Activated effector memory CD4-positive, alpha-beta T cell treated with Interleukin-2 at 50 U/mL for 16 hours (primary cell): ENCODE results near the gene CYP2R1.
"Not testable (repeated sequence)": the region's sequence is repeated elsewhere in the genome, so short reads cannot be mapped to it uniquely, and the experiment has no call there.

ENCODE experiments used
- DNase-seq: peaks from one replicate; pipeline ENCODE4 v3.0.0-alpha.2; 2020

The CYP2R1 gene

GRCh38 chr11:14891143-14892035, 642 bp downstream of the CYP2R1 start:
- DNase-seq, result peak; percentile 83

DNA sequence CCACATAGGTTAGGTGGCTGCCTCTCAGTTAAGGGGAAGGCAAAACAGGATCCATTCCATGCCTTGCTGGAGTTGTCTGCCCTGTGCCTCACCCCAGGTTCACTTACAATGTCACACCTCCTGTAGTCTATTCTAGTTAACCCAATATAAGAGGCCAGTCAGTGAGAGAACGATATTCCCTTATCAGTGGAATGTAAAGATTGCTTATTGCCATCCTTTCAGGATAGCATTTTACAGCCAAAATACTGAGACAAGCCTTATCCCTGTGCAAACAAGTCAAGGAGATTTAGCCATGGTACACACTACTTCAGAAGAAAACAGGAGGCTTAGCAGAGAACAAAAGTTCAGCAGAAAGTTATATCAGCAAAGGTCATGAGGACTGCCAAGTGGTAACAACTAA, 5.5 kb downstream of the CYP2R1 start:
- DNase-seq, result no peak

GRCh38 chr11:14884667-14885273, 7.3 kb downstream of the CYP2R1 start:
- DNase-seq, result no peak

DNA sequence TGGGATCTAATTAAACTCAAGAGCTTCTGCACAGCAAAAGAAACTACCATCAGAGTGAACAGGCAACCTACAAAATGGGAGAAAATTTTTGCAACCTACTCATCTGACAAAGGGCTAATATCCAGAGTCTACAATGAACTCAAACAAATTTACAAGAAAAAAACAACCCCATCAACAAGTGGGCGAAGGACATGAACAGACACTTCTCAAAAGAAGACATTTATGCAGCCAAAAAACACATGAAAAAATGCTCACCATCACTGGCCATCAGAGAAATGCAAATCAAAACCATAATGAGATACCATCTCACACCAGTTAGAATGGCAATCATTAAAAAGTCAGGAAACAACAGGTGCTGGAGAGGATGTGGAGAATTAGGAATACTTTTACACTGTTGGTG, 8.3 kb downstream of the CYP2R1 start:
- DNase-seq, result not testable (repeated sequence)

DNA sequence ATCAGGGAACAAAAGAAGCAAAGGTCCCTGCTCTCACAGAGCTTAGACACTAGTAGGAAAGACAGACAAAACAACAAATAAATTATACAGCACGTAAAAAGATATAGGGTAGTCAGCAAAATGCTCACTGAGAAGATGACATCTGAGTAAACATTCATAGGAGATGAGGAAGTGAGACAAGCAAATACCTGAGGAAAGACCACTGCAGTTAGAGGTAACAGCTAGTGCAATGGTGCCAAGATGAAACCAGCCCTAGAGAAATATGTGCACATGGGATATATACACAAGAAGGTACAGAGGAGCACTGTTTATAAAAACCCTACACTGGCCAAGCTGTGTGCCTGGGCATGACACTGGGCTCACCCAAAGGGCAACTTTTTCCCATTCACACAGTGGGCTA, 9.8 kb downstream of the CYP2R1 start:
- DNase-seq, result no peak

DNA sequence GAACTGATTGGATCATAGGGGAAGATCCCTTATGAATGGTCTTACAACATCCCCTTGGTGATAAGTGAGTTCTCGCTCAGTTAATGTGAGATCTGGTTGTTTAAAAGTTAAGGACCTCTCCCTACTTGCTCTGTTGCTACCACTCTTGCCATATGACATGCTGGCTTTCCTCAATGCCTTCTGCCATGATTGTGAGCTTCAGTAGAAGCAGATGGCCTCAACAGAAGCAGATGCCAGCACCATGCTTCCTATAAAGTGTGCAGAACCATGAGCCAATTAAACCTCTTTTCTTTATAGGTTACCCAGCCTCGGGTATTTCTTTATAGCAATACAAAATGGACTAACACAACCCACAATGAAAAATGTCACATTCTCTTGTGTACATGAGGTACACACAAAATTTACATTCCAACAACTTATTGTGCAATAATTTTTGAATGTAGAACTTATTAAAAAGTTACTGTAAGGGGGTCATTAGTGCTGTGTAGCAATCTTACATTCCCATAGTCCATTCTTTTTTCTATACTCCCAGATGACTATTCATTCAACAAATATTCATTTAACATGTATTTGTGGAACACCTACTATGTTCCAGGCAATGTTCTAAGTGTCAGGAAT, 10.3 kb downstream of the CYP2R1 start:
- DNase-seq, result no peak

GRCh38 chr11:14875163-14875562, 16.9 kb downstream of the CYP2R1 start:
- DNase-seq, result no peak

- no peak for DNase-seq
These were observed 18.4 kb downstream of the CYP2R1 start for GRCh38 chr11:14873632-14874031.

DNA sequence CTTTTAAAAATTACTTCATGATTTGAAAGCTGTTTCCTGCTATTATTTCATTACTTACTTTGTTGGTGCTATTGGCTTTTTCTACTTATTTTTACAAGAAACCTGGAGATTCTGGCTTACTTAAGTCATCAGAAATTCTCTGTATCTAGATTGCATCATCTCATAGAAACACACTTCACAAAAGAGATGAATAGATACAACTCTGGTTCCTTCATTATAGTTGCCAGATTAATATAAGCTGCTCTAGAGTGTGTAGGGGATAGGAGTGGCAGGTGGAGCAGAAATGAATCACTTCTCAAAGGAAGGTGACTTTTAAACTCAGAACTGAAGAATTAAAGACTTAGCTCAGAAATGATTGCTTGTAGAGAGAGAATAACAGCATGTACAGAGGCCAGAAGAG, 20.0 kb downstream of the CYP2R1 start:
- DNase-seq, result no peak

DNA sequence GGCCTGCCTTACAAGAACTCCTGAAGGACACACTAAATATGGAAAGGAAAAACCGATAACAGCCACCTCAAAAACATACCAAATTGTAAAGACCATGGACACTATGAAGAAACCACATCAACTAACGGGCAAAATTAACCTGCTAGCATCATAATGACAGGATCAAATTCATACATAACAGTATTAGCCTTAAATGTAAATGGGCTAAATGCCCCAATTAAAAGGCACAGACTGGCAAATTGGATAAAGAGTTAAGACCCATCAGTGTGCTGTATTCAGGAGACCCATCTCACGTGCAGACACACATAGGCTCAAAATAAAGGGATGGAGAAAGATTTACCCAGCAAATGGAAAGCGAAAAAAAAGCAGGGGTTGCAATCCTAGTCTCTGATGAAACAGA, 28.3 kb downstream of the CYP2R1 start:
- DNase-seq, result not testable (repeated sequence)

- no peak for DNase-seq
These were observed 30.4 kb downstream of the CYP2R1 start for GRCh38 chr11:14861680-14862079.

- no peak for DNase-seq
These were observed 31.5 kb downstream of the CYP2R1 start for GRCh38 chr11:14860511-14860910.

DNA sequence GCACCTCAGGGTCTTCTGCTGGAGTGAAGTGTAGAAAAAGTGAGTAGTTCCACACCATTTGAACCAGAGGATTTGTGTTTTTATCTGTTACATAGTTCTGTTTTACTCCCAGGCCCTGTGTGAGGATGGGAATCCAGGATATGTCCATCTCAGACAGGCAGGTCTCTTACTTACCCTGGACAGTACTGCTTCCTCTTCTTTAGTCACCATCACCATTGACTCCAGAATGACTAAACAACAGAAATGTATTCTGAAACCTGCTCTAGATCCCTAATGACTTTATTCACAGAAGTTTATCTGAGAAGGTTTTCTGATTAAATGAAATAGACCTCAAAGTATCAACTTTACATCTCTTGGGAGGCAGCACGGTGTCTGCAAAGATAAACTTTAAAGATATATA, 33.6 kb downstream of the CYP2R1 start:
- DNase-seq, result no peak

DNA sequence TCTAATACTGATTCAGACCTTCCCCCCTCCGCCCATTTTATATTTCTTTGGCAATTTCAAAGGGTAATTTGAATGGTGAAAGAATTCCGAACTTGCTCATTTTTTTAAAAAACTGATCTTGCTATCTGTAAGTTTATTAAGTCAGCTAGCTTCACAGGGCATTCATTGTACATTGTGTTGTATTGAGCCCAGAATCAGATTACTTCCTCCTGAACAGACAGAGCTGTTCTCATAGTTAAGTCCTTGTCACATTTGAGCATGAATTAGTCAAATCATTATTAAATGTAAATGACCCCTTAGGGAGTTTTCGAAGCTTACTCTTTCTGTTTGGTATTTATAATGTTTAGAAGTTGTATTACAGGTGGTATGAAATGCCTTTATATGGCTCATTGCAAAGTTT, 34.4 kb downstream of the CYP2R1 start:
- DNase-seq, result no peak

DNA sequence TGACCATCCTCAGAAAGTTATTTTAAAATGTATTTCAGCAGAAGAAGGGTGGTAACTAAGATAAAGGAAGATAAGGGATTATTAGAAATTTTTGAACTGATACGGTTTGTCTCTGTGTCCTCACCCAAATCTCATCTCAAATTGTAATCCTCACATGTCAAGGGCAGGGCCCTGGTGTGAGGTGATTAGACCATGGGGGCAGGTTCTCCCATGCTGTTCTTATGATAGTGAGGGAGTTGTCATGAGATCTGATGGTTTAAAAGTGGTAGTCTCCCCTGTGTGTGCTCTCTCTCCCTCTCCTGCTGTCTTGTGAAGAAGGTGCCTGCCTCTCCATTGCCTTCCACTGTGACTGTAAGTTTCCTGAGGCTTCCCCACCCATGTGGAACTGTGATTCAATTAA, 36.1 kb downstream of the CYP2R1 start:
- DNase-seq, result no peak

DNA sequence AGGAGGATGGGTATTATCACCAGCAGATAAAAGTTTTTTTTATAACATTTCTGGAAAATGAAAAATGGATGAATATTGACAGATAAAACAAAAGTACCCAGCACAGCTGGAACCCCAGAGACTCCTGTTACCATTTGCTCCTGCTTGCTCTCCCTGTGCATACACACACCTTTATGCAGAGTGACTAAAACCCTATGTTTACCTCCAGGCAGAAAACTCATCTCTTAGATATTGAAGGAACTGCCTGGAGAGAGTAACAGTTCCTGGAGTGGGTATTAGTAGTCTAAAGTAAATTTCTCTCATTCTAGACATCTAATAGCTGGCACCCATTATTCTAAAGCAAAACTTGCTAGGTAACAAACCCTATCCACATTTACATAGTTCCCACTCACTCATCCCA, 38.0 kb downstream of the CYP2R1 start:
- no peak for DNase-seq

- no peak for DNase-seq
These were observed 39.4 kb downstream of the CYP2R1 start for GRCh38 chr11:14852571-14853177.

DNA sequence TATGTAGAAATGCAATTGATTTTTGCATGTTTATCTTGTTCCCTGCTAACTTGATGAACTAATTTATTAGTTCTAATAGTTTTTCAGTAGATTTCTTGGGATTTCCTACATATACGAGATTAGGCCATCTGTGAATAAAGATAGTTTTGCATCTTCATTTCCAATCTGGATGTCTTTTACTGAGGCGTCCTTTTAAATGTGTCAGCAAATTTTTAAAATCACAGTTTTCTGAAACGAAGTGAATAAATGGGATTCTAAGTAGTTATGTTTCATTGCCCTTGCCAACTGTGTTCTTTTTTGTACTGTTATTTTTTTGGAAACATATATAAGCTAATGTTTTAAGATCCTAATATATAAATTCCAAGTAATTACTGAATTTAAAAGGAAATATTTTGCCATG, 50.0 kb downstream of the CYP2R1 start:
- DNase-seq, result no peak

- no peak for DNase-seq
These were observed 56.2 kb downstream of the CYP2R1 start for GRCh38 chr11:14835496-14836492.
